ENCODE data around the gene OR52B2. TPM values are rescaled to one million over a fixed set of nuclear protein-coding genes. Genes with fewer than 3 reads are reported as not detected.

OR52B2 gene
- polyA plus RNA-seq, 1 donor from 2014 or later: not detected

DNA sequence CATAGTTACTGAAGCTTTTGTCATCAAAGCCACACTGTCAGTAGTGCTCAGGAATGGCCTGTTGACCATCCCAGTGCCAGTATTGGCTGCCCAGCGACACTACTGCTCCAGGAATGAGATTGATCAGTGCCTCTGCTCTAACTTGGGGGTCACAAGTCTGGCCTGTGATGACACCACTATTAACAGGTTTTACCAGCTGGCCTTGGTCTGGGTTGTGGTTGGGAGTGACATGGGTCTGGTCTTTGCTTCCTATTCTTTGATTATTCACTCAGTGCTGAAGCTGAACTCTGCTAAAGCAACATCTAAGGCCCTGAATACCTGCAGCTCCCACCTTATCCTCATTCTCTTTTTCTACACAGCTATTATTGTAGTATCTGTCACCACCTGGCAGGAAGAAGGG lies 41.1 kb downstream of the OR52B2 start:
- no peaks in the 10 kb centered on the region for H3K27me3 ChIP-seq (ENCODE audit: insufficient read depth, low read depth, low read length)
- H3K4me3 ChIP-seq (ENCODE audit: low read length): no peak overlapping the region
- H3K79me2 ChIP-seq (replicated peaks; ENCODE audit: insufficient read depth, low read length): no peaks in the 10 kb centered on the region
- H2AFZ ChIP-seq (ENCODE audit: low read depth, low read length): no peak overlapping the region
- no peaks in the 10 kb centered on the region for H4K20me1 ChIP-seq (ENCODE audit: insufficient read depth)
- no peaks in the 10 kb centered on the region for H3K9me2 ChIP-seq (ENCODE audit: insufficient read depth, low read length)
- H3K9me3 ChIP-seq (ENCODE audit: low read length): no peaks in the 10 kb centered on the region
- H3F3A ChIP-seq (ENCODE audit: insufficient read depth, low read length, poor library complexity, severe bottlenecking): no peaks in the 10 kb centered on the region
- H3K27ac ChIP-seq (ENCODE audit: low read length): no peak overlapping the region
- TF ChIP-seq POLR2AphosphoS5 (IDR thresholded peaks at IDR 0.05): no peak
- no peak for TF ChIP-seq RAD21 (conservative IDR thresholded peaks at IDR 0.05)
- no peak for TF ChIP-seq REST (IDR thresholded peaks at IDR 0.05; ENCODE audit: borderline replicate concordance)
- TF ChIP-seq, protein P1, sequence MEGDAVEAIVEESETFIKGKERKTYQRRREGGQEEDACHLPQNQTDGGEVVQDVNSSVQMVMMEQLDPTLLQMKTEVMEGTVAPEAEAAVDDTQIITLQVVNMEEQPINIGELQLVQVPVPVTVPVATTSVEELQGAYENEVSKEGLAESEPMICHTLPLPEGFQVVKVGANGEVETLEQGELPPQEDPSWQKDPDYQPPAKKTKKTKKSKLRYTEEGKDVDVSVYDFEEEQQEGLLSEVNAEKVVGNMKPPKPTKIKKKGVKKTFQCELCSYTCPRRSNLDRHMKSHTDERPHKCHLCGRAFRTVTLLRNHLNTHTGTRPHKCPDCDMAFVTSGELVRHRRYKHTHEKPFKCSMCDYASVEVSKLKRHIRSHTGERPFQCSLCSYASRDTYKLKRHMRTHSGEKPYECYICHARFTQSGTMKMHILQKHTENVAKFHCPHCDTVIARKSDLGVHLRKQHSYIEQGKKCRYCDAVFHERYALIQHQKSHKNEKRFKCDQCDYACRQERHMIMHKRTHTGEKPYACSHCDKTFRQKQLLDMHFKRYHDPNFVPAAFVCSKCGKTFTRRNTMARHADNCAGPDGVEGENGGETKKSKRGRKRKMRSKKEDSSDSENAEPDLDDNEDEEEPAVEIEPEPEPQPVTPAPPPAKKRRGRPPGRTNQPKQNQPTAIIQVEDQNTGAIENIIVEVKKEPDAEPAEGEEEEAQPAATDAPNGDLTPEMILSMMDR (IDR thresholded peaks at IDR 0.05; ENCODE audit: poor library complexity, severe bottlenecking): no peak
- no peak for TF ChIP-seq TAF1 (IDR thresholded peaks at IDR 0.05; ENCODE audit: low read depth)
- no peak overlapping the region for H3K9ac ChIP-seq (ENCODE audit: low read length)
- no peaks in the 10 kb centered on the region for H3K36me3 ChIP-seq (ENCODE audit: insufficient read depth, low read length)
- H3K4me2 ChIP-seq (ENCODE audit: low read length): no peak overlapping the region

- TF ChIP-seq EZH2 (IDR thresholded peaks at IDR 0.05; ENCODE audit: borderline replicate concordance, insufficient read depth, low read length, poor library complexity, severe bottlenecking) (no peak), SMC3 (conservative IDR thresholded peaks at IDR 0.05; ENCODE audit: poor library complexity) (no peak)
- TF ChIP-seq, protein P1 (IDR thresholded peaks at IDR 0.05; ENCODE audit: poor library complexity, severe bottlenecking): no peak
- Histone ChIP-seq H3K4me2 (ENCODE audit: low read length) (no peak overlapping the region), H3K9ac (ENCODE audit: low read length) (no peak overlapping the region), H3F3A (ENCODE audit: insufficient read depth, low read length, poor library complexity, severe bottlenecking) (no peaks in the 10 kb centered on the region), H3K27ac (ENCODE audit: low read length) (no peak overlapping the region), H3K79me2 (replicated peaks; ENCODE audit: insufficient read depth, low read length) (no peaks in the 10 kb centered on the region), H3K9me2 (ENCODE audit: insufficient read depth, low read length) (no peaks in the 10 kb centered on the region), H3K4me3 (ENCODE audit: low read length) (no peak overlapping the region), H3K36me3 (ENCODE audit: insufficient read depth, low read length) (no peaks in the 10 kb centered on the region), H3K27me3 (ENCODE audit: insufficient read depth, low read depth, low read length) (no peaks in the 10 kb centered on the region), H4K20me1 (ENCODE audit: insufficient read depth) (no peaks in the 10 kb centered on the region), H2AFZ (ENCODE audit: low read depth, low read length) (no peak overlapping the region), H3K9me3 (ENCODE audit: low read length) (no peaks in the 10 kb centered on the region)
These were observed 42.2 kb downstream of the OR52B2 start for GRCh38 chr11:6127881-6128280.

Data from neural cell (in vitro differentiated cells).